Hepatocyte (in vitro differentiated cells): ENCODE data around the gene PAPPA.

Source experiments
- EZH2 ChIP-seq: fragments of 200-600 bp; sonication (generic); IDR thresholded peaks from 2 replicates; pipeline ENCODE4 v1.6.1; 2016; ENCODE audit warnings: antibody characterized with exemption, mild to moderate bottlenecking, borderline replicate concordance
- EZH2phosphoT487 ChIP-seq: fragments of 200-600 bp; sonication (generic); IDR thresholded peaks from one replicate; pipeline ENCODE4 v1.6.1; 2018; ENCODE audit warnings: antibody characterized with exemption, mild to moderate bottlenecking, low read depth, moderate library complexity; ENCODE audit not compliant: unreplicated experiment, severe bottlenecking
- TF ChIP-seq, protein P1 (sequence below): fragments of 200-600 bp; sonication (generic); IDR thresholded peaks from 2 replicates; pipeline ENCODE4 v1.5.1; 2016; ENCODE audit warnings: antibody characterized with exemption, mild to moderate bottlenecking; ENCODE audit not compliant: poor library complexity

DNA sequence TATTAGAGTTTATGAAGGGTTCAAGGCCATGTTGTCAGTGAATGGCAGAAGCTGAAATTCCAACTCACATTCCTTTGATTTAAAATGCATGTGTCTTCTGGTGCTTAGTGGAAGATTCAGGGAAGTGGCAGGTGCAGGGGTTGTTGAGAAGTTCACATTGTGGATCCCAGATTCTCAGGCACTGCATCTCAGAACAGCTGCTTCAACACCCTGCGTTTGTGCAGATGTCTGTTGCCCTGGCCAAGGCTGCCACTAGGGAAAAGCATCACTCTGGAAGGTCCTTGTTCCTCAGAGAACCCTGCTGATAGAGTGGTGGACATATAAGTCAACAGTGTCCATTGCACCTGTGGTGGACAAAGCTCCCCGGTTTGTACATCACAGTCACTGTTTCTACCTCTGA is 162.7 kb downstream of the PAPPA start:
- TF ChIP-seq, protein P1, sequence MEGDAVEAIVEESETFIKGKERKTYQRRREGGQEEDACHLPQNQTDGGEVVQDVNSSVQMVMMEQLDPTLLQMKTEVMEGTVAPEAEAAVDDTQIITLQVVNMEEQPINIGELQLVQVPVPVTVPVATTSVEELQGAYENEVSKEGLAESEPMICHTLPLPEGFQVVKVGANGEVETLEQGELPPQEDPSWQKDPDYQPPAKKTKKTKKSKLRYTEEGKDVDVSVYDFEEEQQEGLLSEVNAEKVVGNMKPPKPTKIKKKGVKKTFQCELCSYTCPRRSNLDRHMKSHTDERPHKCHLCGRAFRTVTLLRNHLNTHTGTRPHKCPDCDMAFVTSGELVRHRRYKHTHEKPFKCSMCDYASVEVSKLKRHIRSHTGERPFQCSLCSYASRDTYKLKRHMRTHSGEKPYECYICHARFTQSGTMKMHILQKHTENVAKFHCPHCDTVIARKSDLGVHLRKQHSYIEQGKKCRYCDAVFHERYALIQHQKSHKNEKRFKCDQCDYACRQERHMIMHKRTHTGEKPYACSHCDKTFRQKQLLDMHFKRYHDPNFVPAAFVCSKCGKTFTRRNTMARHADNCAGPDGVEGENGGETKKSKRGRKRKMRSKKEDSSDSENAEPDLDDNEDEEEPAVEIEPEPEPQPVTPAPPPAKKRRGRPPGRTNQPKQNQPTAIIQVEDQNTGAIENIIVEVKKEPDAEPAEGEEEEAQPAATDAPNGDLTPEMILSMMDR = no peak
- TF ChIP-seq EZH2 (no peak), EZH2phosphoT487 (no peak)
